Ovary (tissue), 9 donors: ENCODE data around the gene PALLD. TPM values are rescaled to one million over a fixed set of nuclear protein-coding genes. Genes with fewer than 3 reads are reported as not detected.

Source experiments
- DNase-seq, 5 donors: peaks; one replicate each; pipeline ENCODE4 v3.0.0-alpha.2; 2019 to 2020
- H3K27ac ChIP-seq, 2 donors: fragments of 200-600 bp; one replicate each; pipeline versions ENCODE4 v1.5.1 to v1.8.0; 2019 to 2022
- H3K27me3 ChIP-seq: fragments of 200-600 bp; one replicate; pipeline ENCODE4 v1.8.0; 2022
- H3K36me3 ChIP-seq: fragments of 200-600 bp; sonication (generic); one replicate; pipeline ENCODE4 v1.5.1; 2019
- H3K4me1 ChIP-seq: one replicate; pipeline ENCODE4 v1.8.1; 2013; ENCODE audit warnings: mild to moderate bottlenecking, moderate library complexity; ENCODE audit not compliant: insufficient read depth
- H3K4me3 ChIP-seq: fragments of 200-600 bp; sonication (generic); one replicate; pipeline ENCODE4 v1.5.1; 2017
- H3K9me3 ChIP-seq, 2 donors: fragments of 200-600 bp in 1 of 2; sonication (generic) in 1 of 2; one replicate each; pipeline versions ENCODE4 v1.5.1 to v1.8.1; 2013 to 2019; ENCODE audit warnings: mild to moderate bottlenecking in 1 of 2, moderate library complexity in 1 of 2
- EP300 ChIP-seq: sonication (generic); formaldehyde crosslinking; IDR thresholded peaks from one replicate; pipeline ENCODE4 v1.6.1; 2017; ENCODE audit warnings: antibody characterized with exemption
- POLR2A ChIP-seq: fragments of 450-650 bp; IDR thresholded peaks from one replicate; pipeline ENCODE4 v1.6.1; 2017; ENCODE audit warnings: antibody characterized with exemption, mild to moderate bottlenecking, moderate library complexity
- WGBS, 3 donors: extraction: QIAGEN DNeasy Blood & Tissue Kit in 1 of 3; methylation state at CpG; one replicate each; pipeline versions ENCODE4 v1.1.5 to v1.1.7; 2013 to 2017; 5-methylcytosine and 5-hydroxymethylcytosine counted together
- intact Hi-C, 4 donors: fragments of 100-400 bp; cut with DNase I; formaldehyde crosslinking; loops; one replicate each; pipeline versions ENCODE4 v1.11.0 to v1.15.1; 2022 to 2023
- polyA plus RNA-seq, 2 donors: library from polyadenylated mRNA; stranded (reverse); fragments of 200-250 nt in 1 of 2; fragments of 350-450 nt in 1 of 2; fragmentation: Illumina TruSeq in 1 of 2; extraction: RNeasy Lipid Tissue Mini Kit (QIAGEN cat#74804) in 1 of 2; gene quantifications; one replicate each; pipeline ENCODE4 v1.2.3, GENCODE V29; 2013 to 2014
- total RNA-seq, 7 donors: library from RNA; depleted of rRNA in 2 of 7; stranded (reverse); fragments of >200 nt in 2 of 7; fragmentation: NEBNext Ultra II Directional in 3 of 7; extraction: Animal tissue kit (Norgen Biotek cat#: 25700) in 3 of 7; gene quantifications; one replicate each; pipeline versions ENCODE4 v1.1.0 to v1.2.4, GENCODE V29; 2016 to 2023
- TF ChIP-seq, protein P1 (sequence below), 3 donors: fragments of 450-650 bp in 2 of 3; fragments of 200-600 bp in 1 of 3; IDR thresholded peaks; one replicate each; pipeline versions ENCODE4 v1.5.1 to v1.8.0; 2016 to 2022; ENCODE audit warnings: antibody characterized with exemption in 3 of 3, mild to moderate bottlenecking in 1 of 3
- donor health status: DM: no; HTN: no; CAD: no; lungs with moderate emphysema.
- donor health status: DM: no; HTN: no; CAD: no.
- donor health status: Bipolar disorder and iron deficiency.
- donor health status: DM: yes; HTN: yes; CAD: no.
- donor health status: DM: no; HTN: no; CAD: no.
- donor health status: DM: yes; HTN: yes; CAD: no.

PALLD gene
- total and polyA plus RNA-seq, 9 donors, result 96.8 to 605 (median 137) TPM

DNA sequence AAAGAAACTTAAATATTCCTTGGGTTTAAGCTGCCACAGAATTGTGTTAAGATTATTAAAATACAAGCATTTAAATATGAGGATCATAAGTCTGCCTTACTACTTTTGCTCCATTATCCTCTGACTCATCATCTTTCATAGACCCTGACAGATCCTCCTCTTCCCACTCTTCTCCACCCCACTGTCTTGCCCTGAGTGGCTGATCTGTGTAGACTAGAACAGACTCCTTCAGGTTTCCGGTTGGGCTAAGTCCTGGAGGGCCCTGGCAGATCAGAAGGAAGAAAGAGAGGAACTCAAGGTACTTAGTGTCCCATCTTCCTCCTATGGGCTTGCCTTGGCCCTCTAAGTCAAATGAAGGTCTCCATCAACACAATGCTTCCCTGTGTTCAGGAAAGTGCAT lies 30.7 kb downstream of the PALLD start:
- 91 to 97% (median 97%) methylated on average over 1 of the region's 1 CpG for WGBS, 3 donors
- H3K27ac ChIP-seq, result no peak overlapping the region

DNA sequence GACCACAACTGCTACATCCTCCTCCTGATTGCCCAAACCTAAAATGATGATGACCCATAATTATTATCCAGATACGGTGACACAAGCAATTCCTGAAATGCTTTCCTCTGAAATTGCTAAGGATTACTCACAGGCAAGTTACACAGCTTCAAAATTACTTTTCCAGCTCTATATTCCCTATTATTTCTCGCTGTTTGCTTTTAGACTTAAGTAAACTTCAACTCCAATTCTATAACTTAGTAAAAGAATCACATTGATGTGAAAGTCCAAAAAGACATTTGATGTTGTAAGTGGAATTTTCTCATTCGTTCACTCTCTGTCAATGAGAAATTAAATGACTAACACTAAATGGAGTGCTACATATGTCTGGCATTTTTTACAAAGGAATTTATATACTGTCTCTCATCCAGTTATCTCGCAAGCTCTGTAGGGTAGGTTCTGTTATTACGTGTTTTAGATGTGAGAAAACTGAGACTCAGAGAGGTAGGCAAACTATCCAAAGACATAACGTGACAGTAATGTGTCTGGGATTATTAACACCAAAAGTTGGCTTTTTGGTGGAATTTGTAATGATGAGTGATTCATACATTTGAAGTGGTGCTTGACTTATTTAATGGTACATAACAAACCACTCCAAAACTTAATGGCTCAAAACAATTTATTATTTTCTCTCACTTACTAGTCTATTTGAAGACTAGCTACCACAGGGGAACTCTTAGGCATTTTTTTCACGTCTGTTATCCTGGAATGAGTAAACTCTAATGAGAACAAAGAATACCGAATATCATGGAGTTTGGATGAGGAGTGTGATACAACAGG lies 31.5 kb downstream of the PALLD start:
- intact Hi-C loops, result no loop called here

More for the DNA sequence above, 30.7 kb downstream of the PALLD start:
- Histone ChIP-seq H3K9me3 (no peaks in the 10 kb centered on the region), H3K4me1 (no peaks in the 10 kb centered on the region), H3K36me3 (no peaks in the 10 kb centered on the region), H3K4me3 (no peak overlapping the region), H3K27me3 (no peaks in the 10 kb centered on the region)
- DNase-seq, result no peak
- no peak for TF ChIP-seq POLR2A
- intact Hi-C loops, result no loop called here

DNA sequence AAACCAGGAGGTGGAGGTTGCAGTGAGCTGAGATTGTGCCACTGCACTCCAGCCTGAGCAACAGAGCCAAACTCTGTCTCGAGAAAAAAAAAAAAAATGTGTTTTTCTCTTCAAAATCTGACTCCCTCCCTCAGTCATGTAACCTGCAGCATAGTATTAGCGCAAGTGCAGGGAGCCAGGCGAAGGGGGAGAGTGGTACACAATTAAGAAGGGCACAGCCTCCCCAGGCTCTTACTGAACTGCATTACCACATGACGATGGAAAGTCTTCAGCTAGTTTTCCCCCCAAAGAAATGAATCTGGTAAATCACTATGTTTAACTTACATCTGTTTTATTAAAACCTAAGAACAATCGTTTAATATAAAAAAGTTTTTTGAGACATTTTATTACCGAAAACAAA lies 32.4 kb downstream of the PALLD start:
- 56 to 74% (median 65%) methylated on average over 6 of the region's 6 CpGs for WGBS, 3 donors
- no peaks in the 10 kb centered on the region for H3K36me3 ChIP-seq
- intact Hi-C loops, result no loop called here
- no peak for DNase-seq
- H3K4me1 ChIP-seq, result no peaks in the 10 kb centered on the region
- H3K4me3 ChIP-seq, result no peak overlapping the region
- no peak overlapping the region for H3K27ac ChIP-seq
- H3K27me3 ChIP-seq, result no peaks in the 10 kb centered on the region
- no peaks in the 10 kb centered on the region for H3K9me3 ChIP-seq
- TF ChIP-seq EP300 (no peak), POLR2A (no peak)
- TF ChIP-seq, protein P1, sequence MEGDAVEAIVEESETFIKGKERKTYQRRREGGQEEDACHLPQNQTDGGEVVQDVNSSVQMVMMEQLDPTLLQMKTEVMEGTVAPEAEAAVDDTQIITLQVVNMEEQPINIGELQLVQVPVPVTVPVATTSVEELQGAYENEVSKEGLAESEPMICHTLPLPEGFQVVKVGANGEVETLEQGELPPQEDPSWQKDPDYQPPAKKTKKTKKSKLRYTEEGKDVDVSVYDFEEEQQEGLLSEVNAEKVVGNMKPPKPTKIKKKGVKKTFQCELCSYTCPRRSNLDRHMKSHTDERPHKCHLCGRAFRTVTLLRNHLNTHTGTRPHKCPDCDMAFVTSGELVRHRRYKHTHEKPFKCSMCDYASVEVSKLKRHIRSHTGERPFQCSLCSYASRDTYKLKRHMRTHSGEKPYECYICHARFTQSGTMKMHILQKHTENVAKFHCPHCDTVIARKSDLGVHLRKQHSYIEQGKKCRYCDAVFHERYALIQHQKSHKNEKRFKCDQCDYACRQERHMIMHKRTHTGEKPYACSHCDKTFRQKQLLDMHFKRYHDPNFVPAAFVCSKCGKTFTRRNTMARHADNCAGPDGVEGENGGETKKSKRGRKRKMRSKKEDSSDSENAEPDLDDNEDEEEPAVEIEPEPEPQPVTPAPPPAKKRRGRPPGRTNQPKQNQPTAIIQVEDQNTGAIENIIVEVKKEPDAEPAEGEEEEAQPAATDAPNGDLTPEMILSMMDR (IDR thresholded peaks at IDR 0.05), result no peak

More for the DNA sequence above, 31.5 kb downstream of the PALLD start:
- no peaks in the 10 kb centered on the region for H3K4me1 ChIP-seq
- no peaks in the 10 kb centered on the region for H3K36me3 ChIP-seq
- DNase-seq, result no peak
- TF ChIP-seq, protein P1 (IDR thresholded peaks at IDR 0.05), result no peak
- no peak for TF ChIP-seq POLR2A
- no peak for TF ChIP-seq EP300
- H3K4me3 ChIP-seq, result no peak overlapping the region
- no peaks in the 10 kb centered on the region for H3K27me3 ChIP-seq
- no peak overlapping the region for H3K27ac ChIP-seq
- WGBS, 3 donors, result 92 to 95% (median 93%) methylated on average over 8 of the region's 8 CpGs
- no peaks in the 10 kb centered on the region for H3K9me3 ChIP-seq

DNA sequence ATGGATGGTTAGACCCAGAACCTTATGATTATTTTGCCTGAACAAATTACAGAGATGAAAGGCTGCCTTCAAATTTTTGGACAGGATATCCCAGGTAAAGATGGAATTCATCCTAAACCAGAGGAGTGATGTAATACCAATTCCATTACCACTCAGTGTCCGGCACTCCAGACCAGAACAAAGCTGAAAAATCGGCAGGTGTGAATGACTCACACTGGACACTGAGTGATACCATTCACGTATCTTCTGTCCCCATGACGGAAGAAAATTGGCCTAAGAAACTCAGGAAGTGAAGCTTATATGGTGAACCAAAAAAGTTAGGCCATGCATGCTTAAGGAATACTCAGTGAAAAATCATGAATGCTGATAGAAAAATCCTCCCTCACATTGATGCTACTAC lies 34.5 kb downstream of the PALLD start:
- Histone ChIP-seq H3K27ac (no peak overlapping the region), H3K27me3 (no peaks in the 10 kb centered on the region), H3K9me3 (no peaks in the 10 kb centered on the region), H3K36me3 (no peaks in the 10 kb centered on the region), H3K4me3 (no peak overlapping the region), H3K4me1 (no peaks in the 10 kb centered on the region)
- TF ChIP-seq POLR2A (no peak), EP300 (no peak)
- TF ChIP-seq, protein P1 (IDR thresholded peaks at IDR 0.05), result no peak
- DNase-seq, result no peak
- intact Hi-C loops, result no loop called here
- WGBS, 3 donors, result 90 to 97% (median 91%) methylated on average over 4 of the region's 4 CpGs

DNA sequence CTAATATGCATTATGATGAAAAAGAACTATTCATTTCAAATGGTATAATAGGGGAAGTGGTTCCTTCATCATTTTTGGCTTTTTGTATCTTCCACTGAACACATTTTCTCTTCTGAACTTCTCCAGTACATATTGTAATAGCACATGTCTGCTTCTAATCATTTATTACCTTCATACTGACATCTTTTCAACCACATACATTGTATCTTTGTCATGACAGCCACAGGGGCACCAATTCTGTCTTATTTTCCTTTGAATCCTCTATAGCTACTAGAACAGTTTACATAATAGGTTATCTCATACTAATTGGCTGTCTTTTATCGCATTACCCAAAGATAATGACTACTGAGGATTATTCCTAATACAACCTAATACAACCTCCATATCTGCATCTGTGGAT lies 37.7 kb downstream of the PALLD start:
- Histone ChIP-seq H3K4me1 (no peaks in the 10 kb centered on the region), H3K9me3 (no peaks in the 10 kb centered on the region), H3K4me3 (no peak overlapping the region), H3K27me3 (no peaks in the 10 kb centered on the region), H3K27ac (no peak overlapping the region), H3K36me3 (no peaks in the 10 kb centered on the region)
- intact Hi-C loops, result no loop called here
- 91 to 98% (median 96%) methylated on average over 1 of the region's 1 CpG for WGBS, 3 donors
- DNase-seq, result no peak
- TF ChIP-seq POLR2A (no peak), EP300 (no peak)
- TF ChIP-seq, protein P1 (IDR thresholded peaks at IDR 0.05), result no peak
